WTC11 (cell line): ENCODE data around the gene KLHL22. TPM values are rescaled to one million over a fixed set of nuclear protein-coding genes. Genes with fewer than 3 reads are reported as not detected.
A peak's percentile ranks its signal among the peaks of the same experiment; 100 is the strongest.

ENCODE experiments used
- ATAC-seq: fragments of 200-7000 bp; cut with Tn5 transposase; 2 replicates; pipeline ENCODE4 v1.10.0; 2021; ENCODE audit warnings: mild to moderate bottlenecking, moderate library complexity
- CTCF ChIA-PET: fragments of 300-600 bp; sonication (Branson Sonifier 250); formaldehyde crosslinking; loops from one replicate; lab custom pipeline; 2021; ENCODE audit warnings: antibody characterized with exemption; lab: Charles Lee
- POLR2A ChIA-PET: fragments of 350-600 bp; sonication (Branson Sonifier 250); formaldehyde crosslinking; loops from one replicate; lab custom pipeline; 2021; ENCODE audit warnings: antibody characterized with exemption; lab: Charles Lee
- DNase-seq: peaks from one replicate; pipeline ENCODE4 v3.0.0; 2021; ENCODE audit warnings: low spot score
- H3K27ac Mint-ChIP-seq: 2 replicates; pipeline ENCODE4 v1.8.0; 2021; ENCODE audit warnings: mixed read lengths
- H3K27me3 Mint-ChIP-seq: 2 replicates; pipeline ENCODE4 v1.8.0; 2021; ENCODE audit warnings: low read depth, mild to moderate bottlenecking, moderate library complexity, mixed read lengths
- H3K36me3 Mint-ChIP-seq: 2 replicates; pipeline ENCODE4 v1.8.0; 2021; ENCODE audit warnings: mixed read lengths
- H3K4me1 Mint-ChIP-seq: 2 replicates; pipeline ENCODE4 v1.8.0; 2022; ENCODE audit warnings: mixed read lengths
- H3K4me3 Mint-ChIP-seq: 2 replicates; pipeline ENCODE4 v1.8.0; 2021; ENCODE audit warnings: mild to moderate bottlenecking, moderate library complexity, mixed read lengths
- H3K9me3 Mint-ChIP-seq: 2 replicates; pipeline ENCODE4 v1.8.0; 2021; ENCODE audit warnings: mixed read lengths
- ATF1 ChIP-seq: sonication (generic); formaldehyde crosslinking; IDR thresholded peaks from 2 replicates; pipeline ENCODE4 v1.8.1; 2023; ENCODE audit warnings: mild to moderate bottlenecking, moderate library complexity, missing genetic modification reagents
- CTCF ChIP-seq: fragments of 200-600 bp; IDR thresholded peaks from 2 replicates; pipeline ENCODE4 v1.8.0; 2022; ENCODE audit warnings: antibody characterized with exemption
- ELF4 ChIP-seq: sonication (generic); formaldehyde crosslinking; IDR thresholded peaks from 2 replicates; pipeline ENCODE4 v1.8.1; 2022; ENCODE audit warnings: low read depth, mild to moderate bottlenecking, moderate library complexity, missing genetic modification reagents
- ESRRA ChIP-seq: sonication (generic); formaldehyde crosslinking; IDR thresholded peaks from 2 replicates; pipeline ENCODE4 v1.8.1; 2022; ENCODE audit warnings: mild to moderate bottlenecking, missing genetic modification reagents, borderline replicate concordance
- FOXP1 ChIP-seq: sonication (generic); formaldehyde crosslinking; IDR thresholded peaks from 2 replicates; pipeline ENCODE4 v1.8.0; 2022; ENCODE audit warnings: missing genetic modification reagents, mild to moderate bottlenecking, moderate library complexity, borderline replicate concordance
- HMGXB4 ChIP-seq: sonication (generic); formaldehyde crosslinking; IDR thresholded peaks from 2 replicates; pipeline ENCODE4 v1.8.1; 2023; ENCODE audit warnings: mild to moderate bottlenecking, moderate library complexity, missing genetic modification reagents
- KAT7 ChIP-seq: sonication (generic); formaldehyde crosslinking; IDR thresholded peaks from 2 replicates; pipeline ENCODE4 v1.8.1; 2023; ENCODE audit warnings: missing genetic modification reagents, mild to moderate bottlenecking, borderline replicate concordance
- NFE2L1 ChIP-seq: sonication (generic); formaldehyde crosslinking; IDR thresholded peaks from 2 replicates; pipeline ENCODE4 v1.8.1; 2023; ENCODE audit warnings: missing genetic modification reagents
- NFYB ChIP-seq: sonication (generic); formaldehyde crosslinking; conservative IDR thresholded peaks from 2 replicates; pipeline ENCODE4 v1.8.0; 2022; ENCODE audit warnings: low read depth, missing genetic modification reagents
- NR2C2 ChIP-seq: sonication (generic); formaldehyde crosslinking; IDR thresholded peaks from 2 replicates; pipeline ENCODE4 v1.8.0; 2022; ENCODE audit warnings: mild to moderate bottlenecking, missing genetic modification reagents
- NR3C1 ChIP-seq: sonication (generic); formaldehyde crosslinking; conservative IDR thresholded peaks from 2 replicates; pipeline ENCODE4 v1.8.1; 2023; ENCODE audit warnings: low read depth, mild to moderate bottlenecking, missing genetic modification reagents
- RELA ChIP-seq: sonication (generic); formaldehyde crosslinking; IDR thresholded peaks from 2 replicates; pipeline ENCODE4 v1.8.1; 2022; ENCODE audit warnings: missing genetic modification reagents, mild to moderate bottlenecking, borderline replicate concordance
- SMAD4 ChIP-seq: sonication (generic); formaldehyde crosslinking; IDR thresholded peaks from 2 replicates; pipeline ENCODE4 v1.8.0; 2022; ENCODE audit warnings: mild to moderate bottlenecking, missing genetic modification reagents
- SP1 ChIP-seq: sonication (generic); formaldehyde crosslinking; conservative IDR thresholded peaks from 2 replicates; pipeline ENCODE4 v1.8.1; 2022; ENCODE audit warnings: missing genetic modification reagents
- TCF7 ChIP-seq: sonication (generic); formaldehyde crosslinking; IDR thresholded peaks from 2 replicates; pipeline ENCODE4 v1.8.0; 2022; ENCODE audit warnings: mild to moderate bottlenecking, low read depth, missing genetic modification reagents, moderate library complexity
- TEAD4 ChIP-seq: sonication (generic); formaldehyde crosslinking; IDR thresholded peaks from 2 replicates; pipeline ENCODE4 v1.8.0; 2022; ENCODE audit warnings: mild to moderate bottlenecking, missing genetic modification reagents
- ZBTB43 ChIP-seq: sonication (generic); formaldehyde crosslinking; IDR thresholded peaks from 2 replicates; pipeline ENCODE4 v1.8.1; 2023; ENCODE audit warnings: mild to moderate bottlenecking, missing genetic modification reagents
- ZNF138 ChIP-seq: sonication (generic); formaldehyde crosslinking; conservative IDR thresholded peaks from 2 replicates; pipeline ENCODE4 v1.8.1; 2022; ENCODE audit warnings: mild to moderate bottlenecking, moderate library complexity, missing genetic modification reagents
- ZNF416 ChIP-seq: fragments of 250-450 bp; sonication (Bioruptor Pico); IDR thresholded peaks from 2 replicates; pipeline ENCODE4 v1.9.0; 2021; ENCODE audit warnings: mild to moderate bottlenecking, inconsistent platforms
- ZNF671 ChIP-seq: fragments of 250-450 bp; sonication (Bioruptor Pico); IDR thresholded peaks from 2 replicates; pipeline ENCODE4 v1.8.0; 2021; ENCODE audit warnings: mild to moderate bottlenecking
- total RNA-seq: library from RNA; stranded (reverse); gene quantifications from 3 replicates; pipeline ENCODE4 v1.2.3, GENCODE V29; 2021
- TF ChIP-seq, protein P1 (sequence below): sonication (generic); formaldehyde crosslinking; IDR thresholded peaks from 2 replicates; pipeline ENCODE4 v1.8.0; 2022; ENCODE audit warnings: mild to moderate bottlenecking, missing genetic modification reagents
- TF ChIP-seq, protein P2 (sequence below): fragments of 250-450 bp; sonication (Bioruptor Pico); IDR thresholded peaks from 2 replicates; pipeline ENCODE4 v1.8.0; 2021; ENCODE audit warnings: mild to moderate bottlenecking

Gene KLHL22
- total RNA-seq, 1 experiment from 2014 or later = 15.7 TPM

GRCh38 chr22:20425566-20426258, 69.9 kb downstream of the KLHL22 start:
- POLR2A ChIA-PET = no interaction called here
- Mint-ChIP-seq H3K27ac (no peak overlapping the region), H3K4me1 (peaks cover 16% of the 10 kb centered on the region), H3K4me3 (no peak overlapping the region)
- TF ChIP-seq FOXP1 (CRISPR knock-in tag) (no peak), TEAD4 (no peak), SP1 (CRISPR knock-in tag) (no peak), ZBTB43 (no peak), ESRRA (CRISPR knock-in tag) (no peak), KAT7 (CRISPR knock-in tag) (no peak), ZNF671 (no peak), ELF4 (CRISPR knock-in tag) (no peak), NR2C2 (CRISPR knock-in tag) (no peak), CTCF (no peak)
- TF ChIP-seq, protein P1, sequence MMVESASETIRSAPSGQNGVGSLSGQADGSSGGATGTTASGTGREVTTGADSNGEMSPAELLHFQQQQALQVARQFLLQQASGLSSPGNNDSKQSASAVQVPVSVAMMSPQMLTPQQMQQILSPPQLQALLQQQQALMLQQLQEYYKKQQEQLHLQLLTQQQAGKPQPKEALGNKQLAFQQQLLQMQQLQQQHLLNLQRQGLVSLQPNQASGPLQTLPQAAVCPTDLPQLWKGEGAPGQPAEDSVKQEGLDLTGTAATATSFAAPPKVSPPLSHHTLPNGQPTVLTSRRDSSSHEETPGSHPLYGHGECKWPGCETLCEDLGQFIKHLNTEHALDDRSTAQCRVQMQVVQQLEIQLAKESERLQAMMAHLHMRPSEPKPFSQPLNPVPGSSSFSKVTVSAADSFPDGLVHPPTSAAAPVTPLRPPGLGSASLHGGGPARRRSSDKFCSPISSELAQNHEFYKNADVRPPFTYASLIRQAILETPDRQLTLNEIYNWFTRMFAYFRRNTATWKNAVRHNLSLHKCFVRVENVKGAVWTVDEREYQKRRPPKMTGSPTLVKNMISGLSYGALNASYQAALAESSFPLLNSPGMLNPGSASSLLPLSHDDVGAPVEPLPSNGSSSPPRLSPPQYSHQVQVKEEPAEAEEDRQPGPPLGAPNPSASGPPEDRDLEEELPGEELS = no peak
- TF ChIP-seq, all 79 proteins: peak for 0
- Mint-ChIP-seq H3K9me3 (no peaks in the 10 kb centered on the region), H3K36me3 (peaks cover 9% of the 10 kb centered on the region), H3K27me3 (peaks cover 22% of the 10 kb centered on the region)
- no peak for ATAC-seq
- CTCF ChIA-PET = no interaction called here
- no peak for DNase-seq

DNA sequence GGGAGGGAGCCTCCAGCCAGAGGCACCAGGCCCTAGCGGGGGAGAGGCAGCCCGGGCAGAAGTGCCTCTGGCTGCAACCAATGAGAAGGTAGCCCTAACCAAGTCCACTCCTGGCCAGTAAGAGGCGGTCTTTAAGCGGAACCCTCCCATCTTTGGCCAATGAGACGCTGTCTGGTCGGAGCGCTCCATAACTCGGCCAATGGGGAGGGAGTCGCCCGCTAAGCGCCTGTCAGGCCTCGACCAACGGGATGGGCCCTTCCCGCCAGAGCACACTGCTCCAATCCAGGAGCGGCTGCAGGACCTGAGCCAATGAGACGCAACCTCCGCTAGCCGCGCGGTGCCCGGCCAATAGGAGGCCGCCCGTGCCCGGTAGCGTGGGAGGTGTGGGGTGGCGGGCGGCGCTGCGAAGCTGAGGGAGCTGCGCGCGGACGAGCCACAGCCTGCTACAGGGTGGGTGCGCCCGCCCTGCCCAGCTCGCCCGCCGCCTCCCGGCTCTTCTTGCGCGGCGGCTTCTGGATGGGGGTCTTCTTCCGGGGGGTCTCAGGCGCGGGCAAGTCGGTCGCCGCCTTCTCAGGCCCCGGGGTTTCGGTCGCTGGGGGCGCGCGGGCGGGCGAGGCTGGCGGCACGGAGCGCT, 70.5 kb downstream of the KLHL22 start:
- CTCF ChIA-PET = no interaction called here
- Mint-ChIP-seq H3K27me3 (peaks cover 15% of the 10 kb centered on the region), H3K4me3 (no peak overlapping the region), H3K27ac (0 out of 2 replicates have a peak overlapping the region, but pooled peaks have one; percentile 53), H3K36me3 (peaks cover 9% of the 10 kb centered on the region), H3K4me1 (peaks cover 12% of the 10 kb centered on the region), H3K9me3 (no peaks in the 10 kb centered on the region)
- peak; percentile 66 for ATAC-seq
- DNase-seq = peak; percentile 54
- TF ChIP-seq NFYB (CRISPR knock-in tag) = peak; percentile 85
- no peak for TF ChIP-seq HMGXB4 (CRISPR knock-in tag)
- POLR2A ChIA-PET = no interaction called here

DNA sequence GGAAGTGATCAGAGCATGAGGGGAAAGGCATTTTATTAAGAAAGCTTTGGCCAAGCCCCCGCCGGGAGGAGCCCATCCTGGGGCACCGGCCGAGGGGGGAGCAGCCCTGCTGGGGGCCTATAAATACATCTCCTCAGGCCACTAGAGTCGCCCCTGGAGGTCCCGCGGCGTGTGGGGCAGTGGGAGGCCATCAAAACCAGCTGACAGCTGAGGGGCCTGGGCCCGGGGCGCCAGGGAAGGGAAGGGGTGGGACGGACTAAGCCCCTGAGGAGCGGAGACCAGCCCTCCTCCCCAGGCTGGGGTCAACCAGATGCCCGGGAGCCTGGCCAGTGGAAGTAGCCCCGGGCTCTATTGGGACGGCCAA, 71.0 kb downstream of the KLHL22 start:
- Mint-ChIP-seq H3K36me3 (peaks cover 9% of the 10 kb centered on the region), H3K4me1 (peaks cover 12% of the 10 kb centered on the region)
- CTCF ChIA-PET = no interaction called here
- no peak for ATAC-seq
- no peak for TF ChIP-seq ZNF671
- TF ChIP-seq ZNF138 (CRISPR knock-in tag) = no peak
- TF ChIP-seq ZNF416 = no peak
- no peak for TF ChIP-seq RELA (CRISPR knock-in tag)
- TF ChIP-seq SMAD4 (CRISPR knock-in tag) = no peak
- TF ChIP-seq ZBTB43 = no peak
- TF ChIP-seq TCF7 = no peak
- no peak for TF ChIP-seq NR3C1 (CRISPR knock-in tag)
- TF ChIP-seq FOXP1 (CRISPR knock-in tag) = no peak
- TF ChIP-seq, protein P2, sequence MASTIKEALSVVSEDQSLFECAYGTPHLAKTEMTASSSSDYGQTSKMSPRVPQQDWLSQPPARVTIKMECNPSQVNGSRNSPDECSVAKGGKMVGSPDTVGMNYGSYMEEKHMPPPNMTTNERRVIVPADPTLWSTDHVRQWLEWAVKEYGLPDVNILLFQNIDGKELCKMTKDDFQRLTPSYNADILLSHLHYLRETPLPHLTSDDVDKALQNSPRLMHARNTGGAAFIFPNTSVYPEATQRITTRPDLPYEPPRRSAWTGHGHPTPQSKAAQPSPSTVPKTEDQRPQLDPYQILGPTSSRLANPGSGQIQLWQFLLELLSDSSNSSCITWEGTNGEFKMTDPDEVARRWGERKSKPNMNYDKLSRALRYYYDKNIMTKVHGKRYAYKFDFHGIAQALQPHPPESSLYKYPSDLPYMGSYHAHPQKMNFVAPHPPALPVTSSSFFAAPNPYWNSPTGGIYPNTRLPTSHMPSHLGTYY (CRISPR knock-in tag) = no peak
- TF ChIP-seq ATF1 (CRISPR knock-in tag) = no peak
- TF ChIP-seq NFYB (CRISPR knock-in tag) = no peak
- no peak for TF ChIP-seq NFE2L1 (CRISPR knock-in tag)
- TF ChIP-seq TEAD4 = no peak
- TF ChIP-seq, all 79 proteins: peak for 0
- Mint-ChIP-seq H3K4me3 (no peak overlapping the region), H3K9me3 (no peaks in the 10 kb centered on the region), H3K27me3 (peaks cover 11% of the 10 kb centered on the region), H3K27ac (peak overlapping the region; percentile 82; the same call in 1 of the 2 replicates)
- DNase-seq = no peak
- POLR2A ChIA-PET = no interaction called here
